ENCODE data around the gene ZNF783.

The ZNF783 gene

GRCh38 chr7:149307775-149308501, 45.9 kb downstream of the ZNF783 start:
- TF ChIP-seq CTCF (IDR thresholded peaks at IDR 0.05; ENCODE audit: low read depth, low read length, missing control alignments): no peak
- no peak overlapping the region for H3K4me3 ChIP-seq (ENCODE audit: low read depth, low read length)
- no peak for DNase-seq (ENCODE audit: low read depth)

- H3K4me3 ChIP-seq (ENCODE audit: low read depth, low read length): no peak overlapping the region
- peak; percentile 69 for TF ChIP-seq CTCF (IDR thresholded peaks at IDR 0.05; ENCODE audit: low read depth, low read length, missing control alignments)
- peak; percentile 19 for DNase-seq (ENCODE audit: low read depth)
These were observed 48.3 kb downstream of the ZNF783 start for GRCh38 chr7:149310113-149310836.

GRCh38 chr7:149310990-149311573, 49.1 kb downstream of the ZNF783 start:
- H3K4me3 ChIP-seq (ENCODE audit: low read depth, low read length): no peak overlapping the region
- DNase-seq (ENCODE audit: low read depth): no peak
- no peak for TF ChIP-seq CTCF (IDR thresholded peaks at IDR 0.05; ENCODE audit: low read depth, low read length, missing control alignments)

DNA sequence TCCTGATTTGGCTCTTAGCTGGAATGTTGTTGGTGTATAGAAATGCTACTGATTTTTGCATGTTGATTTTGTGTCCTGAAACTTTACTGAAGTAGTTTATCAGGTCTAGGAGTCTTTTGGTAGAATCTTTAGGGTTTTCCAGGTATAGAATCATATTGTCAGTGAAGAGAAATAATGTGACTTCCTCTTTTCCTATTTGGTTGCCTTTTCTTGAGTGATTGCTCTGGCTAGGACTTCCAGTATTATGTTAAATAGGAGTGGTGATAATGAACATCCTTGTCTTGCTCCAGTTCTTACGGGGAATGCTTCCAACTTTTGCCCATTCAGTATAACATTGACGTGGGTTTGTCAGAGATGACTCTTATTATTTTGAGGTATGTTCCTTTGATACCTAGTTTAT, 52.0 kb downstream of the ZNF783 start:
- no peak for DNase-seq (ENCODE audit: low read depth)
- H3K4me3 ChIP-seq (ENCODE audit: low read depth, low read length): no peak overlapping the region
- TF ChIP-seq CTCF (IDR thresholded peaks at IDR 0.05; ENCODE audit: low read depth, low read length, missing control alignments): no peak

DNA sequence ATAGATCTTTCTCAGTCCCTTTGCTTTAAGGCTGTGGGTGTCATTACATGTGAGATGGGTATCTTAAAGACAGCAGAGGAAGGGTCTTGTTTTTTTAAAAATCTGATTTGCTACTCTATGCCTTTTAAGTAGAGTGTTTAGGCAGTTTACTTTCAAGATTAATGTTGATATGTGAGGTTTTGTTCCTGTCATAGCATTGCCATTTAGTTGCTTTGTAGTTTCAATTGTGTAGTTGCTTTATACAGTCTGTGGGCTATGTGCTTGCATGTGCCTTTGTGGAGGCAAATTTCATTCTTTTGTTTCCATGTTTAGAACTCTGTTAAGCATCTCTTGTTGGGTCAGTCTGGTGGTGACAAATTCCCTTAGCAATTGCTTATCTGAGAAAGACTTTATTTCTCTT, 54.6 kb downstream of the ZNF783 start:
- H3K4me3 ChIP-seq (ENCODE audit: low read depth, low read length): no peak overlapping the region
- TF ChIP-seq CTCF (IDR thresholded peaks at IDR 0.05; ENCODE audit: low read depth, low read length, missing control alignments): no peak
- no peak for DNase-seq (ENCODE audit: low read depth)

- no peak overlapping the region for H3K4me3 ChIP-seq (ENCODE audit: low read depth, low read length)
- TF ChIP-seq CTCF (IDR thresholded peaks at IDR 0.05; ENCODE audit: low read depth, low read length, missing control alignments): no peak
- no peak for DNase-seq (ENCODE audit: low read depth)
These were observed 55.5 kb downstream of the ZNF783 start for GRCh38 chr7:149317496-149317895.

All from GM12864 (cell line).